Neural progenitor cell (in vitro differentiated cells): ENCODE measurements around the gene TCF4.

Experiments
- CTCF ChIP-seq: fragments of 200-600 bp; sonication (generic); IDR thresholded peaks from 2 replicates; pipeline ENCODE4 v1.5.1; 2017; ENCODE audit warnings: antibody characterized with exemption, mild to moderate bottlenecking
- EZH2 ChIP-seq: fragments of 200-600 bp; sonication (generic); IDR thresholded peaks from 2 replicates; pipeline ENCODE4 v1.6.1; 2017; ENCODE audit warnings: antibody characterized with exemption, mild to moderate bottlenecking, moderate library complexity

GRCh38 chr18:55504808-55505207 is 83.2 kb downstream of the TCF4 start:
- TF ChIP-seq CTCF (no peak), EZH2 (no peak)
